GM23338 (cell line): ENCODE results near the gene IRF1. TPM values are rescaled to one million over a fixed set of nuclear protein-coding genes. Genes with fewer than 3 reads are reported as not detected.

Experiments
- ATAC-seq: fragments of 200-7000 bp; cut with Tn5 transposase; 3 replicates; pipeline ENCODE4 v1.9.1; 2020
- DNase-seq: peaks from one replicate; pipeline ENCODE4 v3.0.0-alpha.2; 2015; ENCODE audit warnings: low spot score
- H2AFZ ChIP-seq: fragments of 200-600 bp; sonication (generic); 2 replicates; pipeline ENCODE4 v1.8.0; 2016; ENCODE audit warnings: antibody characterized with exemption, mild to moderate bottlenecking, moderate library complexity
- H3F3A ChIP-seq: fragments of 200-600 bp; sonication (generic); replicated peaks from 2 replicates; pipeline ENCODE4 v1.8.0; 2017; ENCODE audit warnings: antibody characterized with exemption, mixed run types, low read depth
- H3K27ac ChIP-seq: fragments of 200-600 bp; sonication (generic); 2 replicates; pipeline ENCODE4 v1.6.1; 2016; ENCODE audit warnings: low read depth
- H3K27me3 ChIP-seq: fragments of 200-600 bp; sonication (generic); 2 replicates; pipeline ENCODE4 v1.8.0; 2016; ENCODE audit warnings: mild to moderate bottlenecking, mixed run types, moderate library complexity; ENCODE audit not compliant: insufficient read depth
- H3K36me3 ChIP-seq: fragments of 200-600 bp; sonication (generic); 2 replicates; pipeline ENCODE4 v1.8.0; 2016; ENCODE audit warnings: mild to moderate bottlenecking; ENCODE audit not compliant: insufficient read depth
- H3K4me1 ChIP-seq: fragments of 200-600 bp; sonication (generic); 2 replicates; pipeline ENCODE4 v1.8.0; 2016; ENCODE audit warnings: mild to moderate bottlenecking, moderate library complexity; ENCODE audit not compliant: insufficient read depth
- H3K4me2 ChIP-seq: fragments of 200-600 bp; sonication (generic); 2 replicates; pipeline ENCODE4 v1.7.1; 2017; ENCODE audit warnings: mixed run types
- H3K4me3 ChIP-seq: fragments of 200-600 bp; sonication (generic); 2 replicates; pipeline ENCODE4 v1.6.1; 2016; ENCODE audit warnings: mixed run types
- H3K79me2 ChIP-seq: fragments of 200-600 bp; sonication (generic); replicated peaks from 2 replicates; pipeline ENCODE4 v1.8.0; 2017; ENCODE audit warnings: mild to moderate bottlenecking; ENCODE audit not compliant: insufficient read depth
- H3K9me2 ChIP-seq: fragments of 200-600 bp; sonication (generic); 2 replicates; pipeline ENCODE4 v1.8.0; 2017; ENCODE audit not compliant: insufficient read depth
- H4K20me1 ChIP-seq: fragments of 200-600 bp; sonication (generic); replicated peaks from 2 replicates; pipeline ENCODE4 v1.8.0; 2017; ENCODE audit warnings: mild to moderate bottlenecking; ENCODE audit not compliant: insufficient read depth
- H3K27ac Mint-ChIP-seq: 2 replicates; pipeline ENCODE4 v1.8.0; 2020; ENCODE audit warnings: inconsistent platforms, mild to moderate bottlenecking, moderate library complexity, mixed read lengths
- H3K27me3 Mint-ChIP-seq: 3 replicates; pipeline ENCODE4 v1.8.0; 2022; ENCODE audit warnings: low read depth, mild to moderate bottlenecking, moderate library complexity, mixed read lengths, inconsistent platforms; ENCODE audit not compliant: insufficient read depth, poor library complexity
- H3K36me3 Mint-ChIP-seq: 3 replicates; pipeline ENCODE4 v1.8.0; 2021; ENCODE audit warnings: low read depth, mild to moderate bottlenecking, inconsistent platforms, moderate library complexity, mixed read lengths
- H3K4me1 Mint-ChIP-seq: 3 replicates; pipeline ENCODE4 v1.8.0; 2020; ENCODE audit warnings: mild to moderate bottlenecking, inconsistent platforms, mixed read lengths
- H3K4me3 Mint-ChIP-seq: 3 replicates; pipeline ENCODE4 v1.8.0; 2021; ENCODE audit warnings: moderate library complexity, mild to moderate bottlenecking, inconsistent platforms, mixed read lengths
- H3K9me3 Mint-ChIP-seq: 3 replicates; pipeline ENCODE4 v1.8.0; 2020; ENCODE audit warnings: moderate library complexity, mild to moderate bottlenecking, inconsistent platforms, mixed read lengths
- CREB1 ChIP-seq: fragments of 250-450 bp; sonication (Bioruptor Pico); IDR thresholded peaks from 2 replicates; pipeline ENCODE4 v1.5.0; 2020; ENCODE audit warnings: low read depth, mild to moderate bottlenecking, moderate library complexity
- CTCF ChIP-seq, 2 experiments: fragments of 200-600 bp in 1 of 2; sonication (generic) in 1 of 2; conservative IDR thresholded peaks; 2 replicates each; pipeline versions ENCODE4 v1.5.1 to v1.6.1; 2016 to 2017; ENCODE audit warnings: antibody characterized with exemption in 2 of 2, low read depth in 2 of 2, mild to moderate bottlenecking in 2 of 2, moderate library complexity in 1 of 2
- ETS1 ChIP-seq: IDR thresholded peaks from 2 replicates; pipeline ENCODE4 v1.6.1; 2016; ENCODE audit warnings: antibody characterized with exemption
- EZH2 ChIP-seq: fragments of 200-600 bp; sonication (generic); IDR thresholded peaks from one replicate; pipeline ENCODE4 v1.8.0; 2017; ENCODE audit warnings: antibody characterized with exemption, mild to moderate bottlenecking, low read depth; ENCODE audit not compliant: unreplicated experiment
- EZH2phosphoT487 ChIP-seq: fragments of 200-600 bp; sonication (generic); IDR thresholded peaks from one replicate; pipeline ENCODE4 v1.8.1; 2018; ENCODE audit warnings: antibody characterized with exemption; ENCODE audit not compliant: unreplicated experiment
- ZNF462 ChIP-seq: fragments of 250-450 bp; sonication (Bioruptor Pico); IDR thresholded peaks from 2 replicates; pipeline ENCODE4 v1.5.0; 2020; ENCODE audit warnings: mild to moderate bottlenecking, moderate library complexity
- polyA plus RNA-seq: library from polyadenylated mRNA; unstranded; fragments of >200 nt; fragmentation: Nextera tagmentation; extraction: Ambion mirVana; gene quantifications from 2 replicates; pipeline ENCODE4 v1.2.1, GENCODE V29; 2016
- total RNA-seq: library from RNA; depleted of rRNA; stranded (reverse); fragments of >200 nt; shearing (Covaris generic); gene quantifications from 2 replicates; pipeline ENCODE4 v1.2.3, GENCODE V29; 2014

Gene IRF1
- total and polyA plus RNA-seq, 2 experiments from 2014 or later, result 6.9 to 8.6 TPM

GRCh38 chr5:132467287-132467984, 23.1 kb downstream of the IRF1 start (continued):
- TF ChIP-seq ZNF462, result no peak
- TF ChIP-seq CREB1 (CRISPR knock-in tag), result no peak

GRCh38 chr5:132466433-132467286, 23.9 kb downstream of the IRF1 start:
- Mint-ChIP-seq H3K36me3 (peaks cover 5% of the 10 kb centered on the region; the same call in 2 of the 3 replicates), H3K27ac (no peak overlapping the region), H3K4me3 (no peak overlapping the region), H3K9me3 (peaks cover 8% of the 10 kb centered on the region; the same call in 2 of the 3 replicates), H3K27me3 (peaks cover 9% of the 10 kb centered on the region), H3K4me1 (peaks cover 30% of the 10 kb centered on the region)
- Histone ChIP-seq H3K27ac (no peak overlapping the region), H2AFZ (no peak overlapping the region), H3K27me3 (no peaks in the 10 kb centered on the region), H3K9me2 (no peaks in the 10 kb centered on the region), H4K20me1 (no peaks in the 10 kb centered on the region), H3K4me1 (peaks cover 16% of the 10 kb centered on the region), H3K4me3 (no peak overlapping the region), H3K36me3 (no peaks in the 10 kb centered on the region), H3K79me2 (no peaks in the 10 kb centered on the region), H3F3A (0 out of 2 replicates have a peak, but pooled peaks cover 4% of the 10 kb centered on the region), H3K4me2 (no peak overlapping the region)
- ATAC-seq (no peak), DNase-seq (no peak)
- TF ChIP-seq EZH2phosphoT487 (no peak), CTCF (conservative IDR thresholded peaks at IDR 0.05; ENCODE audit: low read depth in 2 of 2) (no peak), EZH2 (no peak), ETS1 (no peak)
